ENCODE measurements around the gene BOD1L2. TPM values are rescaled to one million over a fixed set of nuclear protein-coding genes. Genes with fewer than 3 reads are reported as not detected.

BOD1L2 gene
- total RNA-seq, 1 experiment from 2014 or later = not detected

DNA sequence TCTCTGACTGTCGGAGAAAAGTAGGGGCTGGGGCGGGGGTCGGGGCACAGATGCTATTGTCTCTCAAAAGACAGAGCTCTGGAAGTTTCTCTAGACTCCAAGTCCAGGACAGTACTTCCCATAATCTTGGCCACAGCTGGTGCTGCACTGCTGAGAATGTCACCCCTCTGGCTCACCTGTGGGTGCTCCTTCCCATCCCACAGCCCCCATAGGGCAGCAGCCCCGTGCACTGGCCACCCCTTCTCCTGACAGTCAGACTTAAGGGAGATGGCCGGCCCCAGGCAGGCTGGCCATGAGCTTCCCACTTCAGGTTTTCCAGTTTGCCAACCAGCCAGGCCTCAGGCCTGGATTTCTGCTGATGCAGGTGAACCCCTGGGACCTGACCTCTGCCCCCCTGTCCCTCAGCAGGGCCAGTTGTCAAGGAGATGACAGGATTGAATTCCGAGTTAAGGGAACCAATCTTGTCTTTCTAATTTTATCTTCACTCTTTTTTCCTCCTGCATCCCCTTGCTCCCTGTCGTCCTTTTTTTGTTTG, 30.2 kb upstream of the BOD1L2 start:
- no peaks in the 10 kb centered on the region for H3K36me3 Mint-ChIP-seq (ENCODE audit: insufficient read depth, unreplicated experiment)
- intact Hi-C loops (cut with micrococcal nuclease; ENCODE audit: unreplicated experiment) = no loop called here
- TF ChIP-seq, protein P1, sequence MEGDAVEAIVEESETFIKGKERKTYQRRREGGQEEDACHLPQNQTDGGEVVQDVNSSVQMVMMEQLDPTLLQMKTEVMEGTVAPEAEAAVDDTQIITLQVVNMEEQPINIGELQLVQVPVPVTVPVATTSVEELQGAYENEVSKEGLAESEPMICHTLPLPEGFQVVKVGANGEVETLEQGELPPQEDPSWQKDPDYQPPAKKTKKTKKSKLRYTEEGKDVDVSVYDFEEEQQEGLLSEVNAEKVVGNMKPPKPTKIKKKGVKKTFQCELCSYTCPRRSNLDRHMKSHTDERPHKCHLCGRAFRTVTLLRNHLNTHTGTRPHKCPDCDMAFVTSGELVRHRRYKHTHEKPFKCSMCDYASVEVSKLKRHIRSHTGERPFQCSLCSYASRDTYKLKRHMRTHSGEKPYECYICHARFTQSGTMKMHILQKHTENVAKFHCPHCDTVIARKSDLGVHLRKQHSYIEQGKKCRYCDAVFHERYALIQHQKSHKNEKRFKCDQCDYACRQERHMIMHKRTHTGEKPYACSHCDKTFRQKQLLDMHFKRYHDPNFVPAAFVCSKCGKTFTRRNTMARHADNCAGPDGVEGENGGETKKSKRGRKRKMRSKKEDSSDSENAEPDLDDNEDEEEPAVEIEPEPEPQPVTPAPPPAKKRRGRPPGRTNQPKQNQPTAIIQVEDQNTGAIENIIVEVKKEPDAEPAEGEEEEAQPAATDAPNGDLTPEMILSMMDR (IDR thresholded peaks at IDR 0.05; ENCODE audit: unreplicated experiment) = no peak
- H3K4me1 Mint-ChIP-seq (ENCODE audit: low read depth, unreplicated experiment) = no peaks in the 10 kb centered on the region
- no peak overlapping the region for H3K27ac Mint-ChIP-seq (ENCODE audit: unreplicated experiment)
- no TSS peak for BruUV-seq (replicated peaks)
- H3K27me3 Mint-ChIP-seq (ENCODE audit: unreplicated experiment) = no peaks in the 10 kb centered on the region
- CTCF ChIA-PET = no interaction called here
- no peak overlapping the region for H3K4me3 Mint-ChIP-seq (ENCODE audit: low read depth, unreplicated experiment)
- no peak for DNase-seq
- H3K9me3 Mint-ChIP-seq (ENCODE audit: low read depth, unreplicated experiment) = no peaks in the 10 kb centered on the region

DNA sequence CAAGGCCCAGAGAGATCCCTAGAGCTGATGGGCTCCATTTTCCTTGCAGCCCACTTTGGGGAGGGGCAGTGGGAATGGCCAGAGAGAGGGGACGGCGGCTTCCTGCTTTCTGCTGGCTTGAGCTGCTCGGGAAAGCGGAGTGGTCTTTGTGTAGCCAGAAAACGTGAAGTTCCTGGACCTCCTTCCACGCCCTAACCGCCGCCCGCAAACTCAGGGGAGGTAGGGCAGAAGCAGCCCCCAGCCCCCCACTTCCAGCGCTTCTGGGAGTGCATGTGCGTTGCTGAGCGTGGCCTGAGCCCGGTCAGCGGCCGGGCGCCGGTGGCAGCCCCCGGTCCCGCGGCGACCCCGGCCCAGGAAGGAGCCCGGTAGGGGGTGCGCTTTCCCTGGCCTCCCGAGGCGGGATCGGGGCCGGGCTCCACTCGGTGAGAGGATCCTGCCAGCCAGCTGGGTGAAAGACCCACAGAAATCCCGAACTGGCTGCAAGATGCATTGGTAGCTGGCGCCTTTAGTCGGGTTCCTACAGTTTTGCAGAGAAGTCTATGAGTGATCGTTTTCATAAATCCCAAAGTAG, 25.3 kb upstream of the BOD1L2 start:
- H3K4me1 Mint-ChIP-seq (ENCODE audit: low read depth, unreplicated experiment) = no peaks in the 10 kb centered on the region
- DNase-seq = no peak
- H3K9me3 Mint-ChIP-seq (ENCODE audit: low read depth, unreplicated experiment) = no peaks in the 10 kb centered on the region
- no peak overlapping the region for H3K27ac Mint-ChIP-seq (ENCODE audit: unreplicated experiment)
- CTCF ChIA-PET = no interaction called here
- TF ChIP-seq, protein P1 (IDR thresholded peaks at IDR 0.05; ENCODE audit: unreplicated experiment) = no peak
- no TSS peak for BruUV-seq (replicated peaks)
- H3K36me3 Mint-ChIP-seq (ENCODE audit: insufficient read depth, unreplicated experiment) = no peaks in the 10 kb centered on the region
- no peaks in the 10 kb centered on the region for H3K27me3 Mint-ChIP-seq (ENCODE audit: unreplicated experiment)
- intact Hi-C loops (cut with micrococcal nuclease; ENCODE audit: unreplicated experiment) = no loop called here
- H3K4me3 Mint-ChIP-seq (ENCODE audit: low read depth, unreplicated experiment) = no peak overlapping the region

- no peaks in the 10 kb centered on the region for H3K36me3 Mint-ChIP-seq (ENCODE audit: insufficient read depth, unreplicated experiment)
- CTCF ChIA-PET = no interaction called here
- intact Hi-C loops (cut with micrococcal nuclease; ENCODE audit: unreplicated experiment) = no loop called here
- no peaks in the 10 kb centered on the region for H3K4me1 Mint-ChIP-seq (ENCODE audit: low read depth, unreplicated experiment)
- TF ChIP-seq, protein P1 (IDR thresholded peaks at IDR 0.05; ENCODE audit: unreplicated experiment) = no peak
- H3K9me3 Mint-ChIP-seq (ENCODE audit: low read depth, unreplicated experiment) = no peaks in the 10 kb centered on the region
- no peak for DNase-seq
- no TSS peak for BruUV-seq (replicated peaks)
- H3K4me3 Mint-ChIP-seq (ENCODE audit: low read depth, unreplicated experiment) = no peak overlapping the region
- H3K27ac Mint-ChIP-seq (ENCODE audit: unreplicated experiment) = no peak overlapping the region
- no peaks in the 10 kb centered on the region for H3K27me3 Mint-ChIP-seq (ENCODE audit: unreplicated experiment)
These were observed 23.9 kb upstream of the BOD1L2 start for GRCh38 chr18:57122936-57123510.

DNA sequence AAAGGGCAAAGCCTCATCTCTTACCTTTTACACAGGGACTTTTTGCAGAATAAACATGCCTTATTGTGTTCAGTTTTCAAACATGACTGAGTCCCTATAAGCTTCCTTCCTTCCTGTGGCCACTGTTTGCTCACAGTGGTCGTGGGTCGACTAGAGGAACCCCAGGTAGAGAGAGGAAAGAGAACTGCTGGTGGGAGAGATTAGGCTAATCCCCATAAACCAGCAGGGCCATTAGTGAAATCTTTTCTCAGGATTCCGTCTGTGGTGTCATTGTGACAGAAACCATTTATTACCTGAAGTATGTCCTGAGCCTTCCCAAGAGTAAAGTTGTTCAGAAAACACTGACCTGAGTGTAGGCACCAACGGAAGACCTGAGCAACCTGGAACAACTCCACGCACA, 21.3 kb upstream of the BOD1L2 start:
- DNase-seq = no peak
- Mint-ChIP-seq H3K27me3 (ENCODE audit: unreplicated experiment) (no peaks in the 10 kb centered on the region), H3K27ac (ENCODE audit: unreplicated experiment) (no peak overlapping the region), H3K4me1 (ENCODE audit: low read depth, unreplicated experiment) (no peaks in the 10 kb centered on the region), H3K4me3 (ENCODE audit: low read depth, unreplicated experiment) (no peak overlapping the region), H3K9me3 (ENCODE audit: low read depth, unreplicated experiment) (no peaks in the 10 kb centered on the region), H3K36me3 (ENCODE audit: insufficient read depth, unreplicated experiment) (no peaks in the 10 kb centered on the region)
- BruUV-seq (replicated peaks) = no TSS peak
- intact Hi-C loops (cut with micrococcal nuclease; ENCODE audit: unreplicated experiment) = no loop called here
- CTCF ChIA-PET = no interaction called here
- TF ChIP-seq, protein P1 (IDR thresholded peaks at IDR 0.05; ENCODE audit: unreplicated experiment) = no peak
